Measurements from ENCODE around the gene RGR.

DNA sequence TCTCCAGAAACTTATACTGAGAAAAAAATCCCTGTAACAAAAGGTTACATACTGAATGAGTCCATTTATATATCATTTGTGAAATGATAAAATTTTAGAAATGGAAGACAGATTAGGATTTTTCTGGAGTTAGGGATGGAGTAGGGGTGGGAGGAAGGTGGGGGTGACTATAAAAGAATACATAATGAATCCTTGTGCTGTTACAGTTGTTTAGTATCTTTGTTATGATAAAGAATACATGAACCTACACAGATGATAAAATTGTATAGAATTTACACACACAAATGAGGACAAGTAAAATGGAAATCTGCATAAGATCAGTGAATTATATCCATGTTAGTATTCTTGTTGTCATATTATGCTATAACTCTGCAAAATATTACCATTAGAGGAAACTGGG lies 41.8 kb downstream of the RGR start:
- TF ChIP-seq, protein P1, sequence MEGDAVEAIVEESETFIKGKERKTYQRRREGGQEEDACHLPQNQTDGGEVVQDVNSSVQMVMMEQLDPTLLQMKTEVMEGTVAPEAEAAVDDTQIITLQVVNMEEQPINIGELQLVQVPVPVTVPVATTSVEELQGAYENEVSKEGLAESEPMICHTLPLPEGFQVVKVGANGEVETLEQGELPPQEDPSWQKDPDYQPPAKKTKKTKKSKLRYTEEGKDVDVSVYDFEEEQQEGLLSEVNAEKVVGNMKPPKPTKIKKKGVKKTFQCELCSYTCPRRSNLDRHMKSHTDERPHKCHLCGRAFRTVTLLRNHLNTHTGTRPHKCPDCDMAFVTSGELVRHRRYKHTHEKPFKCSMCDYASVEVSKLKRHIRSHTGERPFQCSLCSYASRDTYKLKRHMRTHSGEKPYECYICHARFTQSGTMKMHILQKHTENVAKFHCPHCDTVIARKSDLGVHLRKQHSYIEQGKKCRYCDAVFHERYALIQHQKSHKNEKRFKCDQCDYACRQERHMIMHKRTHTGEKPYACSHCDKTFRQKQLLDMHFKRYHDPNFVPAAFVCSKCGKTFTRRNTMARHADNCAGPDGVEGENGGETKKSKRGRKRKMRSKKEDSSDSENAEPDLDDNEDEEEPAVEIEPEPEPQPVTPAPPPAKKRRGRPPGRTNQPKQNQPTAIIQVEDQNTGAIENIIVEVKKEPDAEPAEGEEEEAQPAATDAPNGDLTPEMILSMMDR (conservative IDR thresholded peaks at IDR 0.05 in 1 of 2, IDR thresholded peaks at IDR 0.05 in 1 of 2; ENCODE audit: low read depth in 1 of 2, low read length in 2 of 2), result no peak
- TF ChIP-seq EZH2 (IDR thresholded peaks at IDR 0.05; ENCODE audit: low read length, missing control alignments), result no peak

Data from fibroblast of lung (primary cell).